Measurements from ENCODE around the gene CBY1.

DNA sequence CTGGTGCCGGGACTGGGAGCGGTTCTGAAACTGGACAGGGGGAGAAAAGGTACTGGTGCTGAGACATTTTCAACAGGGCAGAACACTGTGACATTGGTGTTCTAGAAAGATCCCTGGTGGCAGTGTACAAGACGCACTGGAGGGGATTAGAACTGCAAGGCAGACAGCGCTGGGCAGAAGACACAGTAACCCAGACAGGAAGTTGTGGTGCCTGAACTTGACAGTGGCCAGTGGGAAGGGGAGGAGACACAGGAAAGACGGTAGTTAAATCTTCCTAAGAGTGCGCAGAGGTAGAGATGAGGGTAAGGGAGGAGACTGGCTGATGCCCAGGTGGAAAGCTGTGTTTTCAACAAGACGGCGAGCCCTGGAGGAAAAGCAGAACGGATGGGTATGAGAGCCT is 24.7 kb upstream of the CBY1 start:
- TF ChIP-seq POLR2A (IDR thresholded peaks at IDR 0.05) (no peak), CTCF (IDR thresholded peaks at IDR 0.05) (no peak)
